ENCODE data around the gene ASB12.

GRCh38 chrX:64187762-64188150 is 42.7 kb downstream of the ASB12 start:
- TF ChIP-seq PATZ1 (CRISPR knock-in tag; IDR thresholded peaks at IDR 0.05; ENCODE audit: borderline replicate concordance) (no peak), TSHZ2 (CRISPR knock-in tag; IDR thresholded peaks at IDR 0.05) (no peak), SNAI2 (CRISPR knock-in tag; IDR thresholded peaks at IDR 0.05) (no peak), ZNF565 (CRISPR knock-in tag; conservative IDR thresholded peaks at IDR 0.05; ENCODE audit: low read depth) (no peak)
